ENCODE measurements around the gene SPAG16.

DNA sequence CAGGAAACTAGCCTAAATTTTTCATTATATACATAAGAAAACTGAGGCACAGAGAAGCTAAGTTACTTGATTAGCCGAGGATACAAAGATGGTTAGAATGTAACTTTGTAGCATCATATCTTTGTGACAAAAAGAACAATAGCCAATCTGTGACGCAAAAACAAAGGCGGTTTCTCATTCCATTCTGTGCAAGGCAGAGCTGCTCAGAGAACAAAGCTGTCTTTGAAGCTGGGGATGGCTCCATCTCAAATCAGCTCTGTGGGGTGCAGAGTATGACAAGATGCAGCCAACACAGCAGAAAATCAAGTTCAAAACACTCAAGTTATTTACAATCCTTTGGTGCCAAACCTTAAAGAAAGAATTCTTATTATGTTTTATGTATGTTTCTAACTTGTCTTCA, 1044.7 kb downstream of the SPAG16 start:
- TF ChIP-seq EZH2 (IDR thresholded peaks at IDR 0.05) (no peak), POLR2AphosphoS5 (IDR thresholded peaks at IDR 0.05; ENCODE audit: borderline replicate concordance, low read depth, low read length) (no peak), FOXP2 (optimal IDR thresholded peaks at IDR 0.05; ENCODE audit: control extremely low read depth, extremely low read length, insufficient read depth) (no peak)
